Skeletal muscle satellite cell (primary cell): ENCODE data around the gene LRMDA.
A peak's percentile ranks its signal among the peaks of the same experiment; 100 is the strongest.

Source experiments
- H3K27me3 ChIP-seq: 2 replicates; pipeline ENCODE4 v1.7.0; 2013; ENCODE audit warnings: low read length; ENCODE audit not compliant: control insufficient read depth, insufficient read depth
- H3K36me3 ChIP-seq: 2 replicates; pipeline ENCODE4 v1.7.0; 2013; ENCODE audit warnings: mild to moderate bottlenecking, control low read depth, low read length; ENCODE audit not compliant: insufficient read depth
- H3K4me1 ChIP-seq: 2 replicates; pipeline ENCODE4 v1.7.0; 2013; ENCODE audit warnings: low read length; ENCODE audit not compliant: control insufficient read depth, insufficient read depth
- H3K4me2 ChIP-seq: 2 replicates; pipeline ENCODE4 v1.7.0; 2013; ENCODE audit warnings: mild to moderate bottlenecking, low read length
- H3K4me3 ChIP-seq: 2 replicates; pipeline ENCODE4 v1.7.0; 2013; ENCODE audit warnings: low read length
- H3K9ac ChIP-seq: 2 replicates; pipeline ENCODE4 v1.7.0; 2013; ENCODE audit warnings: mild to moderate bottlenecking, low read depth, low read length, moderate library complexity
- H3K9me3 ChIP-seq: replicated peaks from 2 replicates; pipeline ENCODE4 v1.7.0; 2013; ENCODE audit warnings: mild to moderate bottlenecking, control low read depth, low read length

LRMDA gene

GRCh38 chr10:76541852-76542251 is 1110.4 kb downstream of the LRMDA start:
- no peaks in the 10 kb centered on the region for H3K27me3 ChIP-seq

GRCh38 chr10:76542307-76542930 is 1111.0 kb downstream of the LRMDA start:
- no peaks in the 10 kb centered on the region for H3K36me3 ChIP-seq

More at GRCh38 chr10:76541852-76542251, 1110.4 kb downstream of the LRMDA start:
- H3K9ac ChIP-seq, result no peak overlapping the region
- peaks cover 29% of the 10 kb centered on the region for H3K4me1 ChIP-seq
- H3K36me3 ChIP-seq, result no peaks in the 10 kb centered on the region
- H3K4me2 ChIP-seq, result no peak overlapping the region
- H3K9me3 ChIP-seq, result no peaks in the 10 kb centered on the region
- no peak overlapping the region for H3K4me3 ChIP-seq

GRCh38 chr10:76543655-76544054 is 1112.2 kb downstream of the LRMDA start:
- peaks cover 31% of the 10 kb centered on the region for H3K4me1 ChIP-seq
- H3K9ac ChIP-seq, result no peak overlapping the region
- no peaks in the 10 kb centered on the region for H3K36me3 ChIP-seq
- no peaks in the 10 kb centered on the region for H3K9me3 ChIP-seq
- no peaks in the 10 kb centered on the region for H3K27me3 ChIP-seq
- peak overlapping the region; percentile 57 for H3K4me2 ChIP-seq
- H3K4me3 ChIP-seq, result no peak overlapping the region

More at GRCh38 chr10:76542307-76542930, 1111.0 kb downstream of the LRMDA start:
- Histone ChIP-seq H3K9ac (no peak overlapping the region), H3K4me3 (no peak overlapping the region), H3K4me2 (no peak overlapping the region), H3K27me3 (no peaks in the 10 kb centered on the region), H3K9me3 (no peaks in the 10 kb centered on the region), H3K4me1 (peaks cover 29% of the 10 kb centered on the region)

GRCh38 chr10:76544789-76545188 is 1113.4 kb downstream of the LRMDA start:
- no peaks in the 10 kb centered on the region for H3K27me3 ChIP-seq
- no peaks in the 10 kb centered on the region for H3K36me3 ChIP-seq
- peaks cover 31% of the 10 kb centered on the region for H3K4me1 ChIP-seq
- no peak overlapping the region for H3K4me3 ChIP-seq
- H3K4me2 ChIP-seq, result no peak overlapping the region
- H3K9me3 ChIP-seq, result no peaks in the 10 kb centered on the region
- no peak overlapping the region for H3K9ac ChIP-seq

GRCh38 chr10:76546411-76546810 is 1115.0 kb downstream of the LRMDA start:
- H3K9me3 ChIP-seq, result no peaks in the 10 kb centered on the region
- H3K4me2 ChIP-seq, result no peak overlapping the region
- H3K4me3 ChIP-seq, result no peak overlapping the region
- H3K27me3 ChIP-seq, result no peaks in the 10 kb centered on the region
- no peaks in the 10 kb centered on the region for H3K36me3 ChIP-seq
- H3K4me1 ChIP-seq, result peaks cover 26% of the 10 kb centered on the region
- no peak overlapping the region for H3K9ac ChIP-seq

GRCh38 chr10:76547352-76547972 is 1116.0 kb downstream of the LRMDA start:
- Histone ChIP-seq H3K4me1 (peaks cover 23% of the 10 kb centered on the region), H3K36me3 (no peaks in the 10 kb centered on the region), H3K4me3 (no peak overlapping the region), H3K4me2 (peak overlapping the region; percentile 58), H3K9me3 (no peaks in the 10 kb centered on the region), H3K27me3 (no peaks in the 10 kb centered on the region), H3K9ac (no peak overlapping the region)

GRCh38 chr10:76548716-76549115 is 1117.3 kb downstream of the LRMDA start:
- no peaks in the 10 kb centered on the region for H3K9me3 ChIP-seq
- no peak overlapping the region for H3K4me3 ChIP-seq
- H3K27me3 ChIP-seq, result no peaks in the 10 kb centered on the region
- no peak overlapping the region for H3K9ac ChIP-seq
- H3K4me2 ChIP-seq, result no peak overlapping the region
- H3K36me3 ChIP-seq, result no peaks in the 10 kb centered on the region
- peaks cover 15% of the 10 kb centered on the region for H3K4me1 ChIP-seq

GRCh38 chr10:76549171-76549570 is 1117.7 kb downstream of the LRMDA start:
- no peak overlapping the region for H3K9ac ChIP-seq
- H3K4me1 ChIP-seq, result peaks cover 10% of the 10 kb centered on the region
- H3K36me3 ChIP-seq, result no peaks in the 10 kb centered on the region
- H3K9me3 ChIP-seq, result no peaks in the 10 kb centered on the region
- H3K27me3 ChIP-seq, result no peaks in the 10 kb centered on the region
- no peak overlapping the region for H3K4me2 ChIP-seq
- H3K4me3 ChIP-seq, result no peak overlapping the region

- peaks cover 3% of the 10 kb centered on the region for H3K4me1 ChIP-seq
- H3K9me3 ChIP-seq, result no peaks in the 10 kb centered on the region
- no peak overlapping the region for H3K9ac ChIP-seq
- H3K4me3 ChIP-seq, result no peak overlapping the region
- no peak overlapping the region for H3K4me2 ChIP-seq
- no peaks in the 10 kb centered on the region for H3K36me3 ChIP-seq
- no peaks in the 10 kb centered on the region for H3K27me3 ChIP-seq
These were observed 1119.4 kb downstream of the LRMDA start for GRCh38 chr10:76550806-76551205.

- H3K9me3 ChIP-seq, result no peaks in the 10 kb centered on the region
- peaks cover 3% of the 10 kb centered on the region for H3K4me1 ChIP-seq
- H3K4me2 ChIP-seq, result no peak overlapping the region
- H3K36me3 ChIP-seq, result no peaks in the 10 kb centered on the region
- H3K27me3 ChIP-seq, result no peaks in the 10 kb centered on the region
- H3K4me3 ChIP-seq, result no peak overlapping the region
- H3K9ac ChIP-seq, result no peak overlapping the region
These were observed 1120.9 kb downstream of the LRMDA start for GRCh38 chr10:76552091-76552873.

GRCh38 chr10:76553263-76554032 is 1122.0 kb downstream of the LRMDA start:
- no peak overlapping the region for H3K9ac ChIP-seq
- H3K4me2 ChIP-seq, result no peak overlapping the region
- no peaks in the 10 kb centered on the region for H3K36me3 ChIP-seq
- no peaks in the 10 kb centered on the region for H3K9me3 ChIP-seq
- no peaks in the 10 kb centered on the region for H3K27me3 ChIP-seq
- H3K4me1 ChIP-seq, result peaks cover 12% of the 10 kb centered on the region
- no peak overlapping the region for H3K4me3 ChIP-seq
